Adrenal gland (tissue), 12 donors: Measurements from ENCODE around the gene SHANK2. TPM values are rescaled to one million over a fixed set of nuclear protein-coding genes. Genes with fewer than 3 reads are reported as not detected.

Source experiments
- DNase-seq, 7 donors: peaks; one replicate each; pipeline ENCODE4 v3.0.0-alpha.2; 2019 to 2020
- H3K27ac ChIP-seq, 5 donors: fragments of 200-600 bp; sonication (generic) in 4 of 5; 1 replicate in 3 of 5; 2 replicates in 2 of 5; pipeline versions ENCODE4 v1.5.1 to v1.8.0; 2016 to 2020; ENCODE audit warnings: mild to moderate bottlenecking in 1 of 5
- H3K27me3 ChIP-seq: fragments of 200-600 bp; 2 replicates; pipeline ENCODE4 v1.8.0; 2021
- H3K36me3 ChIP-seq, 2 donors: fragments of 200-600 bp; replicated peaks in 1 of 2; 1 replicate in 1 of 2; 2 replicates in 1 of 2; pipeline versions ENCODE4 v1.5.1 to v1.8.0; 2018 to 2022
- H3K4me1 ChIP-seq, 2 donors: fragments of 200-600 bp; replicated peaks in 1 of 2; 1 replicate in 1 of 2; 2 replicates in 1 of 2; pipeline versions ENCODE4 v1.5.1 to v1.8.0; 2018 to 2021
- H3K4me3 ChIP-seq, 4 donors: fragments of 200-600 bp; sonication (generic) in 3 of 4; one replicate each; pipeline ENCODE4 v1.5.1; 2016 to 2018
- H3K9me3 ChIP-seq, 3 donors: fragments of 200-600 bp; sonication (generic) in 1 of 3; replicated peaks in 1 of 3; 1 replicate in 2 of 3; 2 replicates in 1 of 3; pipeline versions ENCODE4 v1.5.1 to v1.8.0; 2016 to 2021
- CTCF ChIP-seq, 6 experiments: fragments of 450-650 bp in 4 of 6; fragments of 200-600 bp in 2 of 6; sonication (generic) in 1 of 6; IDR thresholded peaks; 1 replicate in 5 of 6; 2 replicates in 1 of 6; pipeline versions ENCODE4 v1.5.1 to v1.8.0; 2016 to 2021; ENCODE audit warnings: antibody characterized with exemption in 6 of 6, mild to moderate bottlenecking in 2 of 6, moderate library complexity in 1 of 6
- POLR2A ChIP-seq, 2 donors: fragments of 450-650 bp; IDR thresholded peaks; one replicate each; pipeline ENCODE4 v1.6.1; 2017; ENCODE audit warnings: antibody characterized with exemption in 2 of 2, mild to moderate bottlenecking in 2 of 2, moderate library complexity in 1 of 2
- WGBS, 4 donors: extraction: QIAGEN DNeasy Blood & Tissue Kit in 2 of 4; methylation state at CpG; one replicate each; pipeline versions ENCODE4 v1.1.5 to v1.1.7; 2013 to 2017; 5-methylcytosine and 5-hydroxymethylcytosine counted together
- intact Hi-C, 2 donors: fragments of 100-400 bp; cut with DNase I; formaldehyde crosslinking; loops; one replicate each; pipeline versions ENCODE4 v1.14.1 to v1.15.0; 2022 to 2023
- polyA plus RNA-seq, 3 donors: library from polyadenylated mRNA; stranded (reverse); fragments of 200-250 nt in 2 of 3; fragments of 350-450 nt in 1 of 3; fragmentation: Illumina TruSeq in 1 of 3; extraction: RNeasy Lipid Tissue Mini Kit (QIAGEN cat#74804) in 1 of 3; gene quantifications; one replicate each; pipeline ENCODE4 v1.2.3, GENCODE V29; 2013 to 2014
- total RNA-seq, 9 donors: library from RNA; depleted of rRNA in 4 of 9; stranded (reverse); fragments of >200 nt in 4 of 9; fragments of 120-200 nt in 1 of 9; fragmentation: NEBNext Ultra II Directional in 1 of 9; extraction: Animal tissue kit (Norgen Biotek cat#: 25700) in 1 of 9; gene quantifications; one replicate each; pipeline versions ENCODE4 v1.1.0 to v1.2.4, GENCODE V29; 2013 to 2023
- donor health status: healthy with polysubstance abuse.
- donor health status: Bipolar disorder and iron deficiency.
- donor health status: DM: yes; HTN: yes; CAD: no.
- donor health status: DM: no; HTN: no; CAD: no.
- donor health status: DM: no; HTN: no; CAD: no.
- donor health status: DM: yes; HTN: yes; CAD: no.

SHANK2 gene
- total and polyA plus RNA-seq, 12 donors = 0.77 to 6.4 (median 2.3) TPM

DNA sequence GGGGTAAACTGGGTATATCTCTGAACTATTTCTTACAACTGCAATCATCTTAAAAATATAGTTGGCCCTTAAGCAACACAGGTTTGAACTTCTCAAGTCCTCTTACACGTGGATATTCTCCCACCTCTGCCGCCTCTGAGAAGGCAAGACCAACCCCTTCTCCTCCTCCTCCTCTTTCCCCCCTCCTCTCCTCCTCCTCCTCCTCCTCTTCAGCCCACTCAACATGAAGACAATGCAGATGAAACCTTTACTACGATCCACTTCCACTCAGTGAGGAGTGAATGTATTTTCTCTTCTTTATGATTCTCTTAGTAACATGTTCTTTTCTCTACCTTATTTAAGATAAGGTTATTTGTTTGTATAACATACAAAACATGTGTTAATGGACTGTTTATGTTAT is 20.0 kb downstream of the SHANK2 start:
- no peaks in the 10 kb centered on the region for H3K36me3 ChIP-seq
- H3K4me3 ChIP-seq = no peak overlapping the region
- no peak for TF ChIP-seq CTCF (IDR thresholded peaks at IDR 0.05)
- TF ChIP-seq POLR2A (IDR thresholded peaks at IDR 0.05) = no peak
- intact Hi-C loops = no loop called here
- WGBS, 4 donors = 55 to 61% (median 59%) methylated on average over 3 of the region's 3 CpGs
- no peak overlapping the region for H3K27ac ChIP-seq
- H3K27me3 ChIP-seq = no peaks in the 10 kb centered on the region
- DNase-seq = no peak
- no peaks in the 10 kb centered on the region for H3K9me3 ChIP-seq
- H3K4me1 ChIP-seq = no peaks in the 10 kb centered on the region

GRCh38 chr11:71228961-71229360 is 23.4 kb downstream of the SHANK2 start:
- 75 to 84% (median 80%) methylated on average over 1 of the region's 1 CpG for WGBS, 4 donors
- DNase-seq = no peak
- no peak overlapping the region for H3K4me3 ChIP-seq
- peaks cover 0 to 9% (median 5%) of the 10 kb centered on the region in 3 donors for H3K9me3 ChIP-seq
- TF ChIP-seq POLR2A (IDR thresholded peaks at IDR 0.05) = no peak
- no peaks in the 10 kb centered on the region for H3K27me3 ChIP-seq
- H3K36me3 ChIP-seq = no peaks in the 10 kb centered on the region
- intact Hi-C loops = no loop called here
- no peaks in the 10 kb centered on the region for H3K4me1 ChIP-seq
- H3K27ac ChIP-seq = no peak overlapping the region

- Histone ChIP-seq H3K4me1 (no peaks in the 10 kb centered on the region), H3K4me3 (no peak overlapping the region), H3K9me3 (peaks cover 0 to 9% (median 5%) of the 10 kb centered on the region in 3 donors), H3K27me3 (no peaks in the 10 kb centered on the region), H3K27ac (no peak overlapping the region), H3K36me3 (no peaks in the 10 kb centered on the region)
- 17 to 44% (median 34%) methylated on average over 1 of the region's 1 CpG for WGBS, 4 donors
- TF ChIP-seq POLR2A (IDR thresholded peaks at IDR 0.05) = no peak
- no peak for TF ChIP-seq CTCF (IDR thresholded peaks at IDR 0.05)
- DNase-seq = no peak
- intact Hi-C loops = no loop called here
Observed at GRCh38 chr11:71227058-71227659, 25.2 kb downstream of the SHANK2 start.

DNA sequence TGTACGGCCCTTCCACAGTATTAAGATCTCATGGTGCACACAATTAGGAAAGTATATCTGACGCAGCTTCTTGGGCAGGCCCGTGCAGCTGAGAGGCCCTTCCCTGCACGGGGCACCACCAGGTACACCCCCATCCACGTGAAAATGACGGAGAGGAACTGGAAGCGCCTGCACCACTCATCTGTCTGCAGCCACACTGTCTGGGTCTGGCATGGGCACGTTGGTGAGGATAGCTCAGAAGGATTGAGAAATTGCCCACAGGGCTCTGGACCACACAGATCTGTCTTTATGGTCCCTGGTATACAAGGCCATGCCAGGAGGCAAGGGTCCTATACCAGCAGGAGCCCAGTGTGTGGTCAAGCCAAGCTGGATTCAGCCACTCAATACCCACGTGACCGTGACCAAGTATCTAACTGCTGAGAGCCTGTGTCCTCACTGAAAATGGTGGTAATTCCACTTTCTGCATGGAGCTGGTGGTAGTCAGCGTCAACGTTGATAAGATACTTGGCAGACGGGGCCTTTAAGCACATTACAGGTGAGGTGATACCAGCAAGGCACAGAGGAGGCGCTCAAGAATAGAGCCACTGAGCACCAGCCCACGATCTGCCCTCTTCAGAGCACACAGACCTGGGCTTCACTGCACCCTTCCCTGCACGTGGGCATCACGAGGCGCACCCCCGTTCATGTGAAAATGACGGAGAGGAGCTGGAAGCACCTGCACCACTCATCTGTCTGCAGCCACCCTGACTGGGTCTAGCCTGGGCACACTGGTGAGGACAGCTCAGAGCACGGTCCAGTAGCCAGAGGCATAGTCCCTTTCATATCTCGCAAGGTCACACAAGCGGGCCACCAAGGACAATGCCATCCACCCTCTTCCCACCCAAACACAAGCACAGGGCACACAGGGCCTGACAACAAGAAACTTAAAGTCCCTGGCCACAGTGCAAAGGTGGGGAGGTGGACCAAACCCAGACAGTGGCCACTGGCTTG is 28.4 kb downstream of the SHANK2 start:
- Histone ChIP-seq H3K4me1 (no peaks in the 10 kb centered on the region), H3K9me3 (peaks cover 0 to 9% (median 5%) of the 10 kb centered on the region in 3 donors), H3K36me3 (no peaks in the 10 kb centered on the region), H3K27me3 (no peaks in the 10 kb centered on the region), H3K27ac (no peak overlapping the region), H3K4me3 (no peak overlapping the region)
- TF ChIP-seq CTCF (IDR thresholded peaks at IDR 0.05) (no peak), POLR2A (IDR thresholded peaks at IDR 0.05) (no peak)
- DNase-seq = no peak
- intact Hi-C loops = no loop called here
- WGBS, 4 donors = 81 to 86% (median 82%) methylated on average over 22 to 23 of the region's 23 CpGs
